Smooth muscle cell (in vitro differentiated cells): Measurements from ENCODE around the gene LMO3. TPM values are rescaled to one million over a fixed set of nuclear protein-coding genes. Genes with fewer than 3 reads are reported as not detected.
"Not testable (repeated sequence)": the region's sequence is repeated elsewhere in the genome, so short reads cannot be mapped to it uniquely, and the experiment has no call there.

ENCODE experiments used
- DNase-seq: peaks from one replicate; lab custom pipeline; 2025; ENCODE audit not compliant: unreplicated experiment; lab: John Stamatoyannopoulos, UW
- H2AFZ ChIP-seq: fragments of 200-600 bp; sonication (generic); 2 replicates; pipeline ENCODE4 v1.6.0; 2016; ENCODE audit warnings: antibody characterized with exemption, low read depth, mild to moderate bottlenecking
- H3F3A ChIP-seq: fragments of 200-600 bp; sonication (generic); 2 replicates; pipeline ENCODE4 v1.6.0; 2017; ENCODE audit warnings: antibody characterized with exemption, low read depth
- H3K27ac ChIP-seq: fragments of 200-600 bp; sonication (generic); 2 replicates; pipeline ENCODE4 v1.5.1; 2016; ENCODE audit warnings: low read depth, mild to moderate bottlenecking
- H3K27me3 ChIP-seq: fragments of 200-600 bp; sonication (generic); 2 replicates; pipeline ENCODE4 v1.6.1; 2016; ENCODE audit warnings: low read depth, mild to moderate bottlenecking
- H3K36me3 ChIP-seq: fragments of 200-600 bp; sonication (generic); 2 replicates; pipeline ENCODE4 v1.5.1; 2016; ENCODE audit warnings: low read depth
- H3K4me1 ChIP-seq: fragments of 200-600 bp; sonication (generic); 2 replicates; pipeline ENCODE4 v1.5.1; 2016; ENCODE audit warnings: low read depth
- H3K4me2 ChIP-seq: fragments of 200-600 bp; sonication (generic); 2 replicates; pipeline ENCODE4 v1.6.0; 2016; ENCODE audit warnings: mild to moderate bottlenecking
- H3K4me3 ChIP-seq: fragments of 200-600 bp; sonication (generic); 2 replicates; pipeline ENCODE4 v1.5.1; 2016; ENCODE audit warnings: mild to moderate bottlenecking
- H3K79me2 ChIP-seq: fragments of 200-600 bp; sonication (generic); 2 replicates; pipeline ENCODE4 v1.6.0; 2016; ENCODE audit warnings: low read depth, mild to moderate bottlenecking
- H3K9ac ChIP-seq: fragments of 200-600 bp; sonication (generic); 2 replicates; pipeline ENCODE4 v1.6.0; 2016; ENCODE audit warnings: low read depth
- H3K9me3 ChIP-seq: fragments of 200-600 bp; sonication (generic); replicated peaks from 2 replicates; pipeline ENCODE4 v1.5.1; 2016; ENCODE audit warnings: low read depth
- H4K20me1 ChIP-seq: fragments of 200-600 bp; sonication (generic); 2 replicates; pipeline ENCODE4 v1.6.0; 2016; ENCODE audit warnings: low read depth
- WGBS: methylation state at CpG from one replicate; pipeline ENCODE4 v1.1.7; 2016; ENCODE audit warnings: low lambda C conversion rate; 5-methylcytosine and 5-hydroxymethylcytosine counted together
- polyA plus RNA-seq: library from polyadenylated mRNA; unstranded; fragments of >200 nt; fragmentation: Nextera tagmentation; extraction: Ambion mirVana; gene quantifications from 2 replicates; pipeline ENCODE4 v1.2.1, GENCODE V29; 2016
- total RNA-seq: library from RNA; depleted of rRNA; stranded (reverse); fragments of >200 nt; gene quantifications from 2 replicates; pipeline ENCODE4 v1.2.3, GENCODE V29; 2014
- TF ChIP-seq, protein P1 (sequence below): fragments of 200-600 bp; sonication (generic); IDR thresholded peaks from 2 replicates; pipeline ENCODE4 v1.5.1; 2017; ENCODE audit warnings: borderline replicate concordance, mild to moderate bottlenecking, antibody characterized with exemption; ENCODE audit not compliant: insufficient read depth, poor library complexity, severe bottlenecking

The LMO3 gene
- total and polyA plus RNA-seq, 2 experiments from 2014 or later: 0.22 to 1.3 TPM

DNA sequence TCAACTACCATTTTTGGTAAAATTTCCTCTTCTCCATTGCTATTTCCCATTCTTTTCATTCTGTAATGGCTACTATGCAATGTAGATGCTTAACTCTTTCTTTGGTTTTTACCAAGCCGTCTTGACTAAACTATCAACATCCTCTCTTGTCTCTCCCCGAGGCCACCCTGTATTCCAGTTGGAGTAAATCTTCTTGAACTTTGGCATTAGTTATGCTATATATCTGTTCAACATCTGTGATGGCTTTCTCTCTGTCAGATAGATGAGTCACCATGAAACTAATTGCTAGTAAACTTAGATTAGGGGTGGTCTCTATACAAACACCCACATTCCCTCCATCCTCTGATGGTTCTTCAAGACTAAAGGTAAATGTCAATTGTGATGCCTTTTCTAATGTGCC lies 63.4 kb downstream of the LMO3 start:
- no peaks in the 10 kb centered on the region for H4K20me1 ChIP-seq
- H3K4me1 ChIP-seq: no peaks in the 10 kb centered on the region
- no peak overlapping the region for H3K27ac ChIP-seq
- DNase-seq: no peak
- H3F3A ChIP-seq: no peaks in the 10 kb centered on the region
- TF ChIP-seq, protein P1, sequence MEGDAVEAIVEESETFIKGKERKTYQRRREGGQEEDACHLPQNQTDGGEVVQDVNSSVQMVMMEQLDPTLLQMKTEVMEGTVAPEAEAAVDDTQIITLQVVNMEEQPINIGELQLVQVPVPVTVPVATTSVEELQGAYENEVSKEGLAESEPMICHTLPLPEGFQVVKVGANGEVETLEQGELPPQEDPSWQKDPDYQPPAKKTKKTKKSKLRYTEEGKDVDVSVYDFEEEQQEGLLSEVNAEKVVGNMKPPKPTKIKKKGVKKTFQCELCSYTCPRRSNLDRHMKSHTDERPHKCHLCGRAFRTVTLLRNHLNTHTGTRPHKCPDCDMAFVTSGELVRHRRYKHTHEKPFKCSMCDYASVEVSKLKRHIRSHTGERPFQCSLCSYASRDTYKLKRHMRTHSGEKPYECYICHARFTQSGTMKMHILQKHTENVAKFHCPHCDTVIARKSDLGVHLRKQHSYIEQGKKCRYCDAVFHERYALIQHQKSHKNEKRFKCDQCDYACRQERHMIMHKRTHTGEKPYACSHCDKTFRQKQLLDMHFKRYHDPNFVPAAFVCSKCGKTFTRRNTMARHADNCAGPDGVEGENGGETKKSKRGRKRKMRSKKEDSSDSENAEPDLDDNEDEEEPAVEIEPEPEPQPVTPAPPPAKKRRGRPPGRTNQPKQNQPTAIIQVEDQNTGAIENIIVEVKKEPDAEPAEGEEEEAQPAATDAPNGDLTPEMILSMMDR: no peak
- no peak overlapping the region for H3K4me2 ChIP-seq
- H3K9me3 ChIP-seq: no peaks in the 10 kb centered on the region
- no peak overlapping the region for H3K9ac ChIP-seq
- H3K4me3 ChIP-seq: no peak overlapping the region
- H3K27me3 ChIP-seq: no peaks in the 10 kb centered on the region
- H2AFZ ChIP-seq: no peak overlapping the region
- 65% methylated on average over 2 of the region's 2 CpGs for WGBS
- H3K79me2 ChIP-seq: no peaks in the 10 kb centered on the region
- no peaks in the 10 kb centered on the region for H3K36me3 ChIP-seq

- H3K4me3 ChIP-seq, H3K79me2 ChIP-seq, H3K27ac ChIP-seq, H3K9me3 ChIP-seq, H3K4me1 ChIP-seq, H4K20me1 ChIP-seq, H3K9ac ChIP-seq, H3K27me3 ChIP-seq, H3K4me2 ChIP-seq, H2AFZ ChIP-seq, H3K36me3 ChIP-seq, H3F3A ChIP-seq, DNase-seq: not testable (repeated sequence)
- 88% methylated on average over 1 of the region's 1 CpG for WGBS
Measured at GRCh38 chr12:16537652-16538051, 68.3 kb downstream of the LMO3 start.

DNA sequence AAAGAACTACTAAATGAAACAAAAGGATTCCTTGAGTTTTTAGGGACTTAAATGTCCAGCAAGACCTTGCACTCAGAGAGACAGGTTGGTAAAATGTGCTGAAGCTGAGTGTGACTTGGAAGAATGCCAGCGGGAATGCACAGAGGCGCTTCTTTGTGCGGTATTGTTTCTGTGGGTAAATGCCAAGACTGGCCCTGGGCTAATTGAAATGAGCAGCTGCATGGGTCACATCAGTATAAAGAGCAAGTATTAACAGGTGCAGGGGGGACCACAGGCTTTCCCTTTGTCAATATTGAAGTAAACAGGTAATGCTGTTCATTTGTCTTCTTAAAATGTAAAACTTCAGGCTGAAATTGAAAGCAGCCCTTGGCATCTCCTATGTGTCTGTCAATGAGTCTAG lies 74.3 kb downstream of the LMO3 start:
- H3K27ac ChIP-seq: no peak overlapping the region
- H3K4me1 ChIP-seq: no peaks in the 10 kb centered on the region
- 86% methylated on average over 3 of the region's 3 CpGs for whole genome bisulfite sequencing
- no peak overlapping the region for H2AFZ ChIP-seq
- no peaks in the 10 kb centered on the region for H3K27me3 ChIP-seq
- H3K36me3 ChIP-seq: no peaks in the 10 kb centered on the region
- no peak for DNase-seq
- H3K4me3 ChIP-seq: no peak overlapping the region
- no peaks in the 10 kb centered on the region for H3F3A ChIP-seq
- H3K79me2 ChIP-seq: no peaks in the 10 kb centered on the region
- no peak overlapping the region for H3K9ac ChIP-seq
- TF ChIP-seq, protein P1: no peak
- H3K9me3 ChIP-seq: no peaks in the 10 kb centered on the region
- H4K20me1 ChIP-seq: no peaks in the 10 kb centered on the region
- no peak overlapping the region for H3K4me2 ChIP-seq

- Histone ChIP-seq H3K4me1 (no peaks in the 10 kb centered on the region), H3K9me3 (no peaks in the 10 kb centered on the region), H3K4me3 (no peak overlapping the region), H2AFZ (no peak overlapping the region), H3K36me3 (no peaks in the 10 kb centered on the region), H3K4me2 (no peak overlapping the region), H3F3A (no peaks in the 10 kb centered on the region), H3K79me2 (no peaks in the 10 kb centered on the region), H4K20me1 (no peaks in the 10 kb centered on the region), H3K27me3 (no peaks in the 10 kb centered on the region), H3K9ac (no peak overlapping the region), H3K27ac (no peak overlapping the region)
- TF ChIP-seq, protein P1: no peak
- DNase-seq: no peak
- WGBS: 78% methylated on average over 2 of the region's 2 CpGs
Measured at GRCh38 chr12:16530268-16530850, 75.6 kb downstream of the LMO3 start.
